GM13977 (cell line): ENCODE measurements around the gene ZNF337.

ENCODE experiments used
- DNase-seq: peaks from one replicate; pipeline ENCODE4 v3.0.0; 2012; ENCODE audit warnings: low spot score
- CTCF ChIP-seq: IDR thresholded peaks from 2 replicates; pipeline ENCODE4 v1.5.1; 2012; ENCODE audit warnings: mild to moderate bottlenecking, control low read depth; ENCODE audit not compliant: insufficient read depth; ENCODE audit errors: extremely low read depth, missing control alignments
- in situ Hi-C: fragments of 300-500 bp; cut with MboI; formaldehyde crosslinking; loops from one replicate; pipeline ENCODE4 v1.12.0; 2022; ENCODE audit warnings: low sequenced_read_pairs, low pct_unique_long_range_greater_than_20kb, mixed read lengths, inconsistent platforms; ENCODE audit not compliant: unreplicated experiment

The ZNF337 gene

GRCh38 chr20:25683050-25683449, 13.6 kb downstream of the ZNF337 start:
- TF ChIP-seq CTCF: no peak
- DNase-seq: no peak
- in situ Hi-C loops: no loop called here

- in situ Hi-C loops: no loop called here
- DNase-seq: no peak
- TF ChIP-seq CTCF: no peak
Observed at GRCh38 chr20:25676164-25676809, 20.4 kb downstream of the ZNF337 start.

DNA sequence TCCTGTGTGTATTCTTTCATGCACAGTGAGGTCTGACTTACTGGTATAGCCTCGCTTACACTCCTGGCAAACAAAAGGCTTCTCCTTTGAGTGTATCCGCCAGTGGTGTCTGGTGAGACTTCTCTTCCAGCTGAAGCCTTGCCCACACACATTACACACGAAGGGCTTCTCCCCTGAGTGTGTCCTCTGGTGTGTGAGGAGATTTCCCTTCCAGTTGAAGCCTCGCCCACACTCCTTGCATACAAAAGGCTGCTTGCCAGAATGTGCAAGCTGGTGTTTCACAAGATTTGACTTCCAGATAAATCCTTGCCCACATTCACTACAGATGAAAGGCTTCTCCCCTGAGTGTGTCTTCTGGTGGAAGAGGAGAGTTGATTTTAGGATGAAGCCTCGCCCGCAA, 21.5 kb downstream of the ZNF337 start:
- TF ChIP-seq CTCF: no peak
- in situ Hi-C loops: no loop called here
- DNase-seq: no peak

- in situ Hi-C loops: no loop called here
- no peak for TF ChIP-seq CTCF
- no peak for DNase-seq
Observed at GRCh38 chr20:25672659-25673235, 23.9 kb downstream of the ZNF337 start.

GRCh38 chr20:25669826-25670422, 26.7 kb downstream of the ZNF337 start:
- no peak for TF ChIP-seq CTCF
- no peak for DNase-seq
- in situ Hi-C loops: no loop called here

DNA sequence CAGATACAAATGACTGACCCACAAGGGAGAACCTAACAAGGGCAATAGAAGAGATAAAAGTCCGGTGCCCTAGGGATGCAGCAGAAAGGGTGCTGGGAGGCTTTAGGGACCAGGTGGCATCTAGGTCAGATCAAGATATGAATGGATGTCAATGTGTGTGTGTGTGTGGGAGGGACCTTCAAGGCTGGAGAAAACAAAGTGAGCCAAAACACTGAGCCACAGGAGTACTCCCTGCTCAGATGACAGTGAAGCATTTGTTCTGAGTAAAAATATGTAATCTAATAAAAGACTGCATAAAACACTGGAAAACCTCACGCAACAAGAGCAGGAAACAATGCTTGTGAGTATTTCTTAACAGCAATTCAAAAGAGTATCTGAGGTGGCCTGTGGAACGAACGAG, 28.2 kb downstream of the ZNF337 start:
- in situ Hi-C loops: no loop called here
- no peak for DNase-seq
- TF ChIP-seq CTCF: no peak
